Transverse colon (tissue), 4 donors: ENCODE measurements around the gene HSD11B1L.

Experiments used
- CTCF ChIP-seq, 5 experiments: fragments of 200-600 bp in 3 of 5; fragments of 450-650 bp in 2 of 5; sonication (generic) in 3 of 5; IDR thresholded peaks; 1 replicate in 2 of 5; 2 replicates in 3 of 5; pipeline ENCODE4 v1.5.1; 2016 to 2017; ENCODE audit warnings: antibody characterized with exemption in 5 of 5, inconsistent platforms in 3 of 5, mild to moderate bottlenecking in 2 of 5, moderate library complexity in 1 of 5
- POLR2AphosphoS5 ChIP-seq, 3 donors: sonication (generic); formaldehyde crosslinking; IDR thresholded peaks; one replicate each; pipeline ENCODE4 v1.6.1; 2016; ENCODE audit warnings: antibody characterized with exemption in 3 of 3

DNA sequence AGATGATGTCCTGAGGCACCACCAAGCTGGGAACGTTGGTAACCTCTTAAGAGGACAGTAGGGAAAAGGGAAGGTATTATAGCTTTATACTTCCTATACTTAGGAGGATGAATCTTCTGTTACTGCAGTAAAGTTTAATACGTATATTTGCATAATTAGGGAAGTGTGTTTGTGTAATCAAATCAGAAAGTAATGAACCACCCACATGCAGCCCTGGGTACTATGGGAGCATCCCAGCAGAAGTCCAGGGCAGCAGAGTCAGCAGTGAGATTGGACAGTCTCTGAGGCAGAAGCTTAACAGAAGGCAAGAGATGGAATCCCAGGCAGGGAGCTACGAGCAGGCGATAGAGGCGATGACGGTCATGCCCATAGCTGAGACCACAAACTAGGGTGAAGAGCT is 45.4 kb upstream of the HSD11B1L start:
- no peak for TF ChIP-seq CTCF (IDR thresholded peaks at IDR 0.05)
- TF ChIP-seq POLR2AphosphoS5 (IDR thresholded peaks at IDR 0.05), result no peak
